Testis (tissue), 5 donors: ENCODE data around the gene ST6GAL1. TPM values are rescaled to one million over a fixed set of nuclear protein-coding genes. Genes with fewer than 3 reads are reported as not detected.
A peak's percentile ranks its signal among the peaks of the same experiment; 100 is the strongest.
"Not testable (repeated sequence)": the region's sequence is repeated elsewhere in the genome, so short reads cannot be mapped to it uniquely, and the experiment has no call there.

Experiments used
- DNase-seq: peaks from one replicate; pipeline ENCODE4 v3.0.0-alpha.2; 2019
- H3K27ac ChIP-seq, 2 donors: fragments of 200-600 bp; sonication (generic); one replicate each; pipeline ENCODE4 v1.5.1; 2019
- H3K27me3 ChIP-seq: fragments of 200-600 bp; sonication (generic); one replicate; pipeline ENCODE4 v1.5.1; 2019
- H3K36me3 ChIP-seq: fragments of 200-600 bp; sonication (generic); one replicate; pipeline ENCODE4 v1.5.1; 2017; ENCODE audit warnings: low read depth; ENCODE audit errors: missing control alignments
- H3K4me1 ChIP-seq: fragments of 200-600 bp; sonication (generic); one replicate; pipeline ENCODE4 v1.5.1; 2019
- H3K4me3 ChIP-seq, 2 donors: fragments of 200-600 bp; sonication (generic); one replicate each; pipeline ENCODE4 v1.5.1; 2017 to 2019
- H3K9me3 ChIP-seq: fragments of 200-600 bp; sonication (generic); one replicate; pipeline ENCODE4 v1.5.1; 2017
- POLR2A ChIP-seq: fragments of 450-650 bp; IDR thresholded peaks from one replicate; pipeline ENCODE4 v1.6.1; 2017; ENCODE audit warnings: antibody characterized with exemption, mild to moderate bottlenecking, moderate library complexity
- WGBS, 2 donors: methylation state at CpG; one replicate each; pipeline ENCODE4 v1.1.5; 2018; 5-methylcytosine and 5-hydroxymethylcytosine counted together
- intact Hi-C: fragments of 100-400 bp; cut with DNase I; formaldehyde crosslinking; loops from one replicate; pipeline ENCODE4 v1.15.1; 2023; ENCODE audit warnings: low total_unique reads
- long read RNA-seq, 2 donors: transcript quantifications; one replicate each; lab custom pipeline, GENCODE V29; 2026
- polyA plus RNA-seq: library from polyadenylated mRNA; stranded (reverse); fragments of 350-450 nt; fragmentation: Illumina TruSeq; extraction: RNeasy Lipid Tissue Mini Kit (QIAGEN cat#74804); gene quantifications from one replicate; pipeline ENCODE4 v1.2.3, GENCODE V29; 2014; ENCODE audit warnings: low read depth, low replicate concordance; ENCODE audit not compliant: insufficient read depth
- total RNA-seq, 2 donors: library from RNA; depleted of rRNA; stranded (reverse); fragments of >200 nt; gene quantifications; one replicate each; pipeline ENCODE4 v1.2.3, GENCODE V29; 2016
- TF ChIP-seq, protein P1 (sequence below), 3 experiments: fragments of 450-650 bp in 2 of 3; fragments of 200-600 bp in 1 of 3; sonication (generic) in 1 of 3; IDR thresholded peaks; one replicate each; pipeline ENCODE4 v1.5.1; 2016 to 2019; ENCODE audit warnings: antibody characterized with exemption in 3 of 3, mild to moderate bottlenecking in 2 of 3, moderate library complexity in 1 of 3

Gene ST6GAL1, protein sequence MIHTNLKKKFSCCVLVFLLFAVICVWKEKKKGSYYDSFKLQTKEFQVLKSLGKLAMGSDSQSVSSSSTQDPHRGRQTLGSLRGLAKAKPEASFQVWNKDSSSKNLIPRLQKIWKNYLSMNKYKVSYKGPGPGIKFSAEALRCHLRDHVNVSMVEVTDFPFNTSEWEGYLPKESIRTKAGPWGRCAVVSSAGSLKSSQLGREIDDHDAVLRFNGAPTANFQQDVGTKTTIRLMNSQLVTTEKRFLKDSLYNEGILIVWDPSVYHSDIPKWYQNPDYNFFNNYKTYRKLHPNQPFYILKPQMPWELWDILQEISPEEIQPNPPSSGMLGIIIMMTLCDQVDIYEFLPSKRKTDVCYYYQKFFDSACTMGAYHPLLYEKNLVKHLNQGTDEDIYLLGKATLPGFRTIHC
- total RNA-seq (10 to 100 TPM; 16.9 to 26.3 TPM), polyA plus RNA-seq (12.8 TPM)
- long read RNA-seq, donor 1, full-length matches to known transcripts, result 3 of 3 reads
- long read RNA-seq, donor 1, partial matches to known transcripts, result 0 of 3 reads
- long read RNA-seq, donor 1, other reads (novel, unspliced or antisense), result 0 of 3 reads
- long read RNA-seq, donor 2, result 0 reads

DNA sequence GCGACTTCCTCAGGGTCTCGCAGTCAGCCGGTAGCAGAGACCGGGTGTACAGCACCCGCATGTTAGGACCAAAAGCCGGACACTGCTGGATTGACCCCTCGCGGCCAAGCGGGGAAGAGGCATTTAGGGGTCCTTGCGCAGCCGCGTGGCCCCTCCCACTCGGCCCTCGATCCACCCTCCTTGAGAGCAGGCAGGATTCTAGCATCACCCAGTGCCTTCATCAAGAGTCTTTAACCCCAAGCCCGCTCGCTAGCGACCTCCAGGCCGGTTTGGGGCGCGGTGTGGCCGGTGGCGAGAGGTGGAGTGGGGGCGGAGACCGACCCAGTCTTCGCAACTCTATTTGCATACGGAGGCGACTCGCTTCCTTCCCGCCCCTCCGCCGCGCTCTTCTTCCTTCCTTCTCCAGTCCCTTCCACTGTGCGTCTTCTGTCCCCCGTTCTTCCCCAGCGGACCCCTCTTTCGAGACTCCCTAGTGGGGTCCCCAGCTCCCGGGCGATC, at the start of gene ST6GAL1:
Gene ST6GAL1, plus strand, starts transcription at position 384 of the 498 bp plus-strand sequence. CDS start 112,178 bp downstream, outside the sequence.
- Histone ChIP-seq H3K9me3 (no peaks in the 10 kb centered on the region), H3K27me3 (no peaks in the 10 kb centered on the region), H3K4me3 (peak within 1 kb of the TSS; percentile 61 to 77), H3K36me3 (no peaks in the 10 kb centered on the region), H3K27ac (peak within 1 kb of the TSS; percentile 69 to 77), H3K4me1 (peaks cover 18% of the 10 kb centered on the region)
- peak; percentile 80 for DNase-seq
- WGBS, 2 donors, result 0% methylated on average over 33 to 38 of the region's 38 CpGs
- TF ChIP-seq, protein P1, sequence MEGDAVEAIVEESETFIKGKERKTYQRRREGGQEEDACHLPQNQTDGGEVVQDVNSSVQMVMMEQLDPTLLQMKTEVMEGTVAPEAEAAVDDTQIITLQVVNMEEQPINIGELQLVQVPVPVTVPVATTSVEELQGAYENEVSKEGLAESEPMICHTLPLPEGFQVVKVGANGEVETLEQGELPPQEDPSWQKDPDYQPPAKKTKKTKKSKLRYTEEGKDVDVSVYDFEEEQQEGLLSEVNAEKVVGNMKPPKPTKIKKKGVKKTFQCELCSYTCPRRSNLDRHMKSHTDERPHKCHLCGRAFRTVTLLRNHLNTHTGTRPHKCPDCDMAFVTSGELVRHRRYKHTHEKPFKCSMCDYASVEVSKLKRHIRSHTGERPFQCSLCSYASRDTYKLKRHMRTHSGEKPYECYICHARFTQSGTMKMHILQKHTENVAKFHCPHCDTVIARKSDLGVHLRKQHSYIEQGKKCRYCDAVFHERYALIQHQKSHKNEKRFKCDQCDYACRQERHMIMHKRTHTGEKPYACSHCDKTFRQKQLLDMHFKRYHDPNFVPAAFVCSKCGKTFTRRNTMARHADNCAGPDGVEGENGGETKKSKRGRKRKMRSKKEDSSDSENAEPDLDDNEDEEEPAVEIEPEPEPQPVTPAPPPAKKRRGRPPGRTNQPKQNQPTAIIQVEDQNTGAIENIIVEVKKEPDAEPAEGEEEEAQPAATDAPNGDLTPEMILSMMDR (IDR thresholded peaks at IDR 0.05), result peak in 2 of 3 experiments; percentile 26 to 30
- TF ChIP-seq POLR2A, result no peak
- intact Hi-C loops, result no loop called here

DNA sequence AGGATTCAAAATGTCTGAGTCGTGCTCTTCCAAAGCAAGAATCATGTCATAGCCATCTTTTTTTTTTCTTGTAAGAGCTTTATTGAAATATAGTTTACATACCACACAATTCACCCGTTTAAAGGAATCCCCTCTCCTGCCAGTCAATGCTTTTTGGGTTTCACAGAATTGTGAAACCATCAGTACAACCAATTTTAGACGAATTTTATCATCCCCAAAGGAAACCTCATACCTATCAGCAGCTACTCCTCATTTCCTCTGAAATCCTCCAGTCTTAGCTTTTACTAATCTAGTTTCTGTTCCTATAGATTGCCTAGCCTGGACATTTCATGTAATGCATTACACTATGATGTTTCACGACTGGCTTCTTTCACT, 48.2 kb upstream of the ST6GAL1 start:
- H3K36me3 ChIP-seq, result no peaks in the 10 kb centered on the region
- H3K27me3 ChIP-seq, result no peaks in the 10 kb centered on the region
- no peak for DNase-seq
- H3K4me1 ChIP-seq, result no peaks in the 10 kb centered on the region
- no peak for TF ChIP-seq POLR2A
- TF ChIP-seq, protein P1 (IDR thresholded peaks at IDR 0.05), result no peak
- WGBS, 2 donors, result 67 to 69% methylated on average over 4 of the region's 4 CpGs
- H3K4me3 ChIP-seq, result no peak overlapping the region
- H3K27ac ChIP-seq, result no peak overlapping the region
- H3K9me3 ChIP-seq, result no peaks in the 10 kb centered on the region
- intact Hi-C loops, result no loop called here

DNA sequence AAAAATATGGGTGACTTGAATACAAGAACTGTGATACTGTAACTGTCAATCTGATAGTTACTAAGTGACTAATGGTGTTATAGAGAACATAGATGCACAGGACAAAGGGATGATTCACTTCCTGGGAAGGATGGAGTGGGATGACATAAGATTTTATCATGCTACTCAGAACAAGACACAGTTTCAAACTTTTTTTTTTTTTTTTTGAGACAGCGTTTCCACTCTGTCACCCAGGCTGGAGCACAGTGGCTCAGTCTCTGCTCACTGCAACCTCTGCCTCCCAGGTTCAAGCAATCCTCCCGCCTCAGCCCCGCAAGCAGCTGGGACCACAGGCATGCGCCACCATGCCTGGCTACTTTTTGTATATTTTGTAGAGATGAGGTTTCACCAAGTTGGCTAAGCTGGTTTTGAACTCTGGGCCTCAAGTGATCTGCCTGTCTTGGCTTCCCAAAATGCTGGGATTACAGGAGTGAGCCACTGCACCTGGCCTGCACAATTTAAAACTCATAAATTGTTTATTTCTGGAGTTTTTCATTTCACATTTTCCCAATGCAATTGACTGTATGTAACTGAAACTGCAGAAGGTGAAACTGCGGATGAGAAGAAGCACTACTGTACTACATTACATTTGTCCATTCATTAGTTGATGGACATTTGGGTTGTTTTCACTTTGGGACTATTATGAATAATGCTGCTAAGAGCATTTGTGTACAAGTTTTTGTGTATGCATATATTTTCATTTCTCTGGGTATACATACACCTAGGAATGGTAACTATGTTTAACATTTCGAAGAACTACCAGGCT, 47.2 kb upstream of the ST6GAL1 start:
- intact Hi-C loops, result no loop called here
- no peaks in the 10 kb centered on the region for H3K27me3 ChIP-seq
- no peaks in the 10 kb centered on the region for H3K36me3 ChIP-seq
- DNase-seq, result no peak
- H3K27ac ChIP-seq, result no peak overlapping the region
- H3K9me3 ChIP-seq, result no peaks in the 10 kb centered on the region
- TF ChIP-seq, protein P1 (IDR thresholded peaks at IDR 0.05), result no peak
- no peak for TF ChIP-seq POLR2A
- no peaks in the 10 kb centered on the region for H3K4me1 ChIP-seq
- no peak overlapping the region for H3K4me3 ChIP-seq
- WGBS, 2 donors, result 86 to 90% methylated on average over 6 of the region's 6 CpGs

DNA sequence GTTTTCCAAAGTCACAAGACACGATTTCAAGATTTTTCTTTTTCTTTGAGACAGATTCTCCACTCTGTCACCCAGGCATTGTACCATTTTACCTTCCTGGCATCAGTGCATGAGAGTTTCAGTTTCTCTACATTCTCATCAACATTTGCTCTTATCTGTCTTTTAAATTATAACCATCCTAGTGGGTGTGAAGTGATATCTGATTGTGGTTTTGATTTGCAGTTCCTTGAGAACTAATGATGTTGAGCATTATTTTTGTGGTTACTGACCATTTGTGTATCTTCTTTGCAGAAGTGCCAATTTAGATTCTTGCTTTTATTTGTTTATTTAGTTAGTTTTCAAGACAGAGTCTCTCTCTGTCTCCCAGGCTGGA, 46.7 kb upstream of the ST6GAL1 start:
- TF ChIP-seq, protein P1 (IDR thresholded peaks at IDR 0.05), result no peak
- no peak for TF ChIP-seq POLR2A
- Histone ChIP-seq H3K27me3 (no peaks in the 10 kb centered on the region), H3K4me1 (no peaks in the 10 kb centered on the region), H3K9me3 (no peaks in the 10 kb centered on the region), H3K27ac (no peak overlapping the region), H3K36me3 (no peaks in the 10 kb centered on the region), H3K4me3 (no peak overlapping the region)
- no peak for DNase-seq
- WGBS, 2 donors, result 79 to 97% methylated on average over 1 of the region's 1 CpG
- intact Hi-C loops, result no loop called here

DNA sequence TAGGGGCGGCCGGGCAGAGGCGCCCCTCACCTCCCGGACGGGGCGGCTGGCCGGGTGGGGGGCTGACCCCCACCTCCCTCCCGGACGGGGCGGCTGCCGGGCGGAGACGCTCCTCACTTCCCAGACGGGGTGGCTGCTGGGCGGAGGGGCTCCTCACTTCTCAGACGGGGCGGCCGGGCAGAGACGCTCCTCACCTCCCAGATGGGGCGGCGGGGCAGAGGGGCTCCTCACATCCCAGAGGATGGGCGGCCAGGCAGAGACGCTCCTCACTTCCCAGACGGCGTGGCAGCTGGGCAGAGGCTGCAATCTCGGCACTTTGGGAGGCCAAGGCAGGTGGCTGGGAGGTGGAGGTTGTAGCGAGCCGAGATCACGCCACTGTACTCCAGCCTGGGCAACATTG, 45.5 kb upstream of the ST6GAL1 start:
- intact Hi-C loops, H3K4me3 ChIP-seq, H3K27me3 ChIP-seq, H3K27ac ChIP-seq, DNase-seq, H3K9me3 ChIP-seq, H3K36me3 ChIP-seq, H3K4me1 ChIP-seq: not testable (repeated sequence)
- WGBS, 2 donors, result 80 to 96% methylated on average over 2 to 22 of the region's 29 CpGs
